ENCODE measurements around the gene MDH1B. TPM values are rescaled to one million over a fixed set of nuclear protein-coding genes. Genes with fewer than 3 reads are reported as not detected.
A peak's percentile ranks its signal among the peaks of the same experiment; 100 is the strongest.

MDH1B gene
- polyA plus RNA-seq, 1 donor = 0.18 TPM

DNA sequence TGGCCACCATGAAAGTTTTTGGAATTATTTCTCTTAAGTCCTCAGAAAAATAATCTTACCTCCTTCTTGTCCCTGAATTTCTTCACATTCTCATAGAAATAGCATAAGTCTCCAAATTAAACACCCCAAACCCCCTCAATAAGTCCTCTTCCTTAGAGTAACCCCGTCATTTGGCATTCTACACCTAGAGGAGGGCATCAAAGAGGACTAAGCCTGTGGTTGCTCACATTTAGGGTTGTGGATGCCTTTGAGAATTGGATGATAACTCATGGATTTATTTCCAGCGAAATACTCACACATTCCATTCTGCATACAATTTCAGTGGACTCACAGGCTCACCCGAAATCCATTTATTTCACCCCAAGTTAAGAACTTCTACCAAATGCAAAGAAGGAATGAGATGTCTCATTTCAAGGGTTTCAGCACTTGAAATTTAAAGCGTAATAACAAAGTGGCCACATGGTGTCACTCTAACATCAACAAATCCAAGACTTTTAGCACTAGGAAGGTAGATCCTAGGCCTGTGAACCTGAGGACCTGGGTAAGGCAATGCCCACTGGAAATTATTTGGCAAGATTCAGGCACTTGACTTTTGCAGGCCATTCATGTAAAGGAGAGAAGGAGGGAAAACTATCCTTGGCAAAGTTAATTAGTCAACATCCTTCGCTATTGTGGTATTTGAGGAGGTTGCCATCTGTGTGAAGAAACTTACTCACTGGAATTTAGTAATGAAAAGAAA lies 71.6 kb downstream of the MDH1B start:
- peak; percentile 41 for DNase-seq (ENCODE audit: low read depth)

DNA sequence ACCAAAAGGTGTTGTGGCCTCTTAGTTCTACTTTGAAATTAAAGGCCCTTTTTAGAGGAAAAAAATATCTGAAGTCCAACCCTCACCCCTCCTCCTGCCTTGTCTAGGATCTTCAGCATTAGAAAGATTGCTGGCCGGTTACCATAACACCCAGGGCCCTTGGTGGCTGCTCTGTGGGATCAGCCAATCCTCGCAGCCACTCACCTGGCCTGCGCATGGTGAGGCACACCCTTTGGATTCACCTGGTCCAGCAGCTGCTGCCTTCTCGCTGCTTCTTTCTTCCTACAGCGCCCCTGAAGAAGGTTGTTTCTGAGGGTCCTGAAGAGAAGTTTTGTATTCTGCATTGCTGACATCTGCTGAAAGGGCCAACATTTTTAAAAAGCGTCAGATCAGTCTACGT lies 72.2 kb downstream of the MDH1B start:
- DNase-seq (ENCODE audit: low read depth) = no peak

- no peak for DNase-seq (ENCODE audit: low read depth)
Measured at GRCh38 chr2:206688990-206689389, 76.1 kb downstream of the MDH1B start.

DNA sequence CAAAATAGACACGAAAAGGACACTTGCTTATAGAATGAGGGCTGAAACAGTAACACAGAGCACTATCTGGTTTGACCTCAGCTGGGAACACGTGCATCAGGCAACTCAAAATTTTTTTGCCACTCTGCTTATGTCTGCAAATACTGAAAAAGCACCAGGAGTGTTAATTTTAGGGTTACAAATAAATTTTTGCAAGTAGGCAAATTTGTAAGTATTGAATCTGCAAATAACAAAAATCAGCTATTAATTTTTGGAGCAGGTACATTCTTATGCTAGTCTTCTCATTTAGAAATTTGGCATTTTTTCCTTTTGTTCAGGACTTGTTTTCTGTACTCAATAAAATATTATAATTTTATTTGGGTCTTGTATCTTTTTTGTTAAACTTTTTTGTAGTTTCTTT lies 76.7 kb downstream of the MDH1B start:
- DNase-seq (ENCODE audit: low read depth) = no peak

Other genes starting within 250 kb of the MDH1B start
- gene FAM237A, start 122.8 kb downstream of the MDH1B start, polyA plus RNA-seq (ENCODE audit: insufficient read length) = not detected
- not detected for gene DYTN, start 46.9 kb downstream of the MDH1B start, polyA plus RNA-seq (ENCODE audit: insufficient read length)
- 23.7 TPM for gene FASTKD2, start 278 bp upstream of the MDH1B start, polyA plus RNA-seq (ENCODE audit: insufficient read length)
- gene CPO, start 174.2 kb upstream of the MDH1B start, polyA plus RNA-seq (ENCODE audit: insufficient read length) = 0.38 TPM

Data from forelimb muscle (tissue), 1 donor.